ENCODE data around the gene CFAP97.

DNA sequence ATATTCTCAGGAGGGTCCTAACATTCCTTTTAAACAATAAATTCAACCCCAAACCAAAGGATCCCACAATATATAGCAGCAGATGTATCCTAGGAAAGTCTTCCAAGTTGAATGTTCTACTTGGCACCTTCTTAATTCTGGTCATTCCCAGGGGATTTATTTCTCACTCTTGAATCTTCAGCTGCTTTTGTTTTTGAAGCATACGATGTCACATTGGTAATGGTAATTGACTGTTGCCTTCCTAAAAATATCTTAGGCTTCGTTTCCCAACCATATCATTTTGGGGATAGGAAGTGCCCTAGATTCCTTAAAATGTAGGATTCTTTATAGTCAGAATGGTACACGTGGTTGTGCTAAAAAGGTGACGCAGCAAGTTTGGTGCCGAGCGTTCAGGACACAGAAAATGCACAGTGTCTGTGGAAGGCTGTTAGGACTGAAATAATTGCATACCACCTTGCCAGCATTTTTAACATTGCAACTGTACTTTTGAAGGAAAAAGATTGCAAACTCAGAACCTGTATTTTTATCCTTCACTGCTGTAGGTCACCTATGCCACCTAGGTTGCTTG lies 13.7 kb upstream of the CFAP97 start:
- TF ChIP-seq, protein P1, sequence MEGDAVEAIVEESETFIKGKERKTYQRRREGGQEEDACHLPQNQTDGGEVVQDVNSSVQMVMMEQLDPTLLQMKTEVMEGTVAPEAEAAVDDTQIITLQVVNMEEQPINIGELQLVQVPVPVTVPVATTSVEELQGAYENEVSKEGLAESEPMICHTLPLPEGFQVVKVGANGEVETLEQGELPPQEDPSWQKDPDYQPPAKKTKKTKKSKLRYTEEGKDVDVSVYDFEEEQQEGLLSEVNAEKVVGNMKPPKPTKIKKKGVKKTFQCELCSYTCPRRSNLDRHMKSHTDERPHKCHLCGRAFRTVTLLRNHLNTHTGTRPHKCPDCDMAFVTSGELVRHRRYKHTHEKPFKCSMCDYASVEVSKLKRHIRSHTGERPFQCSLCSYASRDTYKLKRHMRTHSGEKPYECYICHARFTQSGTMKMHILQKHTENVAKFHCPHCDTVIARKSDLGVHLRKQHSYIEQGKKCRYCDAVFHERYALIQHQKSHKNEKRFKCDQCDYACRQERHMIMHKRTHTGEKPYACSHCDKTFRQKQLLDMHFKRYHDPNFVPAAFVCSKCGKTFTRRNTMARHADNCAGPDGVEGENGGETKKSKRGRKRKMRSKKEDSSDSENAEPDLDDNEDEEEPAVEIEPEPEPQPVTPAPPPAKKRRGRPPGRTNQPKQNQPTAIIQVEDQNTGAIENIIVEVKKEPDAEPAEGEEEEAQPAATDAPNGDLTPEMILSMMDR (IDR thresholded peaks at IDR 0.05; ENCODE audit: low read depth, low read length) = no peak
- TF ChIP-seq EZH2phosphoT487 (IDR thresholded peaks at IDR 0.05; ENCODE audit: low read depth) = no peak
